Neural progenitor cell (in vitro differentiated cells): ENCODE results near the gene SLC37A1. TPM values are rescaled to one million over a fixed set of nuclear protein-coding genes. Genes with fewer than 3 reads are reported as not detected.

ENCODE experiments used
- DNase-seq: peaks from one replicate; pipeline ENCODE4 v3.0.0-alpha.2; 2016; ENCODE audit warnings: low spot score
- H2AFZ ChIP-seq: fragments of 200-600 bp; sonication (generic); replicated peaks from 2 replicates; pipeline ENCODE4 v1.6.1; 2016; ENCODE audit warnings: antibody characterized with exemption
- H3F3A ChIP-seq: fragments of 200-600 bp; sonication (generic); 2 replicates; pipeline ENCODE4 v1.6.1; 2016; ENCODE audit warnings: antibody characterized with exemption, low read depth
- H3K27ac ChIP-seq: fragments of 200-600 bp; sonication (generic); 2 replicates; pipeline ENCODE4 v1.5.1; 2016; ENCODE audit warnings: mild to moderate bottlenecking
- H3K27me3 ChIP-seq: fragments of 200-600 bp; sonication (generic); 2 replicates; pipeline ENCODE4 v1.6.1; 2016; ENCODE audit warnings: mild to moderate bottlenecking, moderate library complexity
- H3K36me3 ChIP-seq: fragments of 200-600 bp; sonication (generic); 2 replicates; pipeline ENCODE4 v1.5.1; 2016
- H3K4me1 ChIP-seq: fragments of 200-600 bp; sonication (generic); 2 replicates; pipeline ENCODE4 v1.6.1; 2016; ENCODE audit warnings: mixed run types
- H3K4me2 ChIP-seq: fragments of 200-600 bp; sonication (generic); 2 replicates; pipeline ENCODE4 v1.6.1; 2016
- H3K4me3 ChIP-seq: fragments of 200-600 bp; sonication (generic); 2 replicates; pipeline ENCODE4 v1.5.1; 2016
- H3K79me2 ChIP-seq: fragments of 200-600 bp; sonication (generic); 2 replicates; pipeline ENCODE4 v1.6.1; 2016; ENCODE audit warnings: low read depth
- H3K9ac ChIP-seq: fragments of 200-600 bp; sonication (generic); 2 replicates; pipeline ENCODE4 v1.6.1; 2016
- H3K9me3 ChIP-seq: fragments of 200-600 bp; sonication (generic); 2 replicates; pipeline ENCODE4 v1.5.1; 2016; ENCODE audit warnings: low read depth
- H4K20me1 ChIP-seq: fragments of 200-600 bp; sonication (generic); 2 replicates; pipeline ENCODE4 v1.6.1; 2016; ENCODE audit warnings: low read depth
- H3K27ac Mint-ChIP-seq: 3 replicates; pipeline ENCODE4 v1.8.0; 2021; ENCODE audit warnings: mixed read lengths
- H3K27me3 Mint-ChIP-seq: 2 replicates; pipeline ENCODE4 v1.8.0; 2022; ENCODE audit warnings: low read depth, mild to moderate bottlenecking, inconsistent platforms, moderate library complexity, mixed read lengths; ENCODE audit not compliant: insufficient read depth
- H3K36me3 Mint-ChIP-seq: 3 replicates; pipeline ENCODE4 v1.8.0; 2021; ENCODE audit warnings: mixed read lengths
- H3K4me1 Mint-ChIP-seq: 3 replicates; pipeline ENCODE4 v1.8.0; 2021; ENCODE audit warnings: mixed read lengths
- H3K4me3 Mint-ChIP-seq: 3 replicates; pipeline ENCODE4 v1.8.0; 2021; ENCODE audit warnings: mild to moderate bottlenecking, moderate library complexity, mixed read lengths
- H3K9me3 Mint-ChIP-seq: 3 replicates; pipeline ENCODE4 v1.8.0; 2020; ENCODE audit warnings: mixed read lengths
- EZH2 ChIP-seq: fragments of 200-600 bp; sonication (generic); IDR thresholded peaks from 2 replicates; pipeline ENCODE4 v1.6.1; 2017; ENCODE audit warnings: antibody characterized with exemption, mild to moderate bottlenecking, moderate library complexity
- EZH2phosphoT487 ChIP-seq: fragments of 200-600 bp; sonication (generic); IDR thresholded peaks from 2 replicates; pipeline ENCODE4 v1.6.1; 2017; ENCODE audit warnings: antibody characterized with exemption
- total RNA-seq: library from RNA; depleted of rRNA; stranded (reverse); fragments of >200 nt; gene quantifications from 2 replicates; pipeline ENCODE4 v1.2.3, GENCODE V29; 2015; ENCODE audit warnings: low replicate concordance
- TF ChIP-seq, protein P1 (sequence below): fragments of 200-600 bp; sonication (generic); IDR thresholded peaks from 2 replicates; pipeline ENCODE4 v1.5.1; 2017; ENCODE audit warnings: antibody characterized with exemption, mild to moderate bottlenecking

Gene SLC37A1
- total RNA-seq, 1 donor from 2014 or later, result 1.2 TPM

DNA sequence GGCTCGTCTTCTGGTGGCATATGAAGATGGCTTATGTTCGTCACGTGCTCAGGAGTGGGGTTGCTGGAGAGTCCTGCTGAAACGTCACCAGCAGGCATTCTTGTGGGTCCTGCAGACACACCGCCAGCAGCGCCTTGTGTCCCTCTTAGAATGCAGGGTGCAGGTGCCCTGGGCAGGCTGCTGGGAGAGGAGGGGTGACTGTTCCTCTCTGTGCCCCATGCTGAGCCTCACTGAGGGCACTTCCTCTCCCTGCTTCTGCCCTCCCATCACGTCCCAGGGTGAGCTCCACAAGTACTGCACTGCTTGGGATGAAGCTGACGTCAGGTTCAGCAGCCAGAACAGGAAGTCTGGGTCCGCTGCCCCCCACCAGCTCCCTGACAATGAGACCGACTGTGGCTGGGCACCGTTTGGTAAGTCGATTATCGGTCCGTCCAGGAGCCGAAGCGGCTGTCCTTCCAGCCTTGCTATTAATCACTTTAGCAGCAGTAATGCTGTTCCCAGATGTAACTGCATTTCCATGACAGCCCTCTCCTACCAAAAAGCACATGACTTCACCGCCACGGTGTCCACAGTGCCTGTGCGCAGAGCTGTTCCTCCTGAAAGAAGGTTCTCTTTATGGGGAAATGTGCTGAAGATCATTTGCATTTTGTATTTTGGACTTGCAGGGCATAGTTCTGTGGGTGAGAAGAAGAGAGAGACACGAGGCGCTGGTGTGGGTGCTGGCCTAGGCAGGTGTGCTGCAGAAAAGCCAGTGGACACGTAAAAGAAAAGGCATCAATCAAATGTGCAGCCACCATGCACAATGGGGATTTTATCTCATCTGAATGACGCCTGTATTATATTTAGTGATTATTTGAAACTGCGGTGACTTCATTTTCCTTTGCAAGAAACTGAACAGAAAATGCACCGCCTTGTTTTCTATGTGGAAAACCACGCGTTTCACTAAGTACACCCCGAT is 21.0 kb downstream of the SLC37A1 start:
- no peaks in the 10 kb centered on the region for H3K79me2 ChIP-seq
- DNase-seq, result no peak
- Mint-ChIP-seq H3K4me1 (peaks cover 44% of the 10 kb centered on the region), H3K36me3 (no peaks in the 10 kb centered on the region), H3K9me3 (no peaks in the 10 kb centered on the region), H3K27ac (no peak overlapping the region), H3K27me3 (peaks cover 13% of the 10 kb centered on the region), H3K4me3 (no peak overlapping the region)
- no peak overlapping the region for H3K27ac ChIP-seq
- H3K4me2 ChIP-seq, result no peak overlapping the region
- no peaks in the 10 kb centered on the region for H4K20me1 ChIP-seq
- H3F3A ChIP-seq, result no peaks in the 10 kb centered on the region
- H2AFZ ChIP-seq, result no peak overlapping the region
- TF ChIP-seq, protein P1, sequence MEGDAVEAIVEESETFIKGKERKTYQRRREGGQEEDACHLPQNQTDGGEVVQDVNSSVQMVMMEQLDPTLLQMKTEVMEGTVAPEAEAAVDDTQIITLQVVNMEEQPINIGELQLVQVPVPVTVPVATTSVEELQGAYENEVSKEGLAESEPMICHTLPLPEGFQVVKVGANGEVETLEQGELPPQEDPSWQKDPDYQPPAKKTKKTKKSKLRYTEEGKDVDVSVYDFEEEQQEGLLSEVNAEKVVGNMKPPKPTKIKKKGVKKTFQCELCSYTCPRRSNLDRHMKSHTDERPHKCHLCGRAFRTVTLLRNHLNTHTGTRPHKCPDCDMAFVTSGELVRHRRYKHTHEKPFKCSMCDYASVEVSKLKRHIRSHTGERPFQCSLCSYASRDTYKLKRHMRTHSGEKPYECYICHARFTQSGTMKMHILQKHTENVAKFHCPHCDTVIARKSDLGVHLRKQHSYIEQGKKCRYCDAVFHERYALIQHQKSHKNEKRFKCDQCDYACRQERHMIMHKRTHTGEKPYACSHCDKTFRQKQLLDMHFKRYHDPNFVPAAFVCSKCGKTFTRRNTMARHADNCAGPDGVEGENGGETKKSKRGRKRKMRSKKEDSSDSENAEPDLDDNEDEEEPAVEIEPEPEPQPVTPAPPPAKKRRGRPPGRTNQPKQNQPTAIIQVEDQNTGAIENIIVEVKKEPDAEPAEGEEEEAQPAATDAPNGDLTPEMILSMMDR, result no peak
- TF ChIP-seq EZH2, result no peak
- TF ChIP-seq EZH2phosphoT487, result no peak
- no peaks in the 10 kb centered on the region for H3K27me3 ChIP-seq
- H3K4me3 ChIP-seq, result no peak overlapping the region
- H3K36me3 ChIP-seq, result no peaks in the 10 kb centered on the region
- no peak overlapping the region for H3K9ac ChIP-seq
- peaks cover 8% of the 10 kb centered on the region for H3K4me1 ChIP-seq
- H3K9me3 ChIP-seq, result no peaks in the 10 kb centered on the region

GRCh38 chr21:42535602-42536171 is 22.0 kb downstream of the SLC37A1 start:
- no peak for DNase-seq
- Histone ChIP-seq H3K36me3 (no peaks in the 10 kb centered on the region), H2AFZ (no peak overlapping the region), H3K79me2 (no peaks in the 10 kb centered on the region), H3K27ac (no peak overlapping the region), H3F3A (no peaks in the 10 kb centered on the region), H3K4me1 (peaks cover 6% of the 10 kb centered on the region), H4K20me1 (no peaks in the 10 kb centered on the region), H3K4me3 (no peak overlapping the region), H3K9ac (no peak overlapping the region), H3K4me2 (no peak overlapping the region), H3K9me3 (no peaks in the 10 kb centered on the region), H3K27me3 (no peaks in the 10 kb centered on the region)
- peaks cover 13% of the 10 kb centered on the region for H3K27me3 Mint-ChIP-seq
- no peak for TF ChIP-seq EZH2phosphoT487
- no peak for TF ChIP-seq EZH2
- TF ChIP-seq, protein P1, result no peak
- H3K4me3 Mint-ChIP-seq, result no peak overlapping the region
- H3K36me3 Mint-ChIP-seq, result no peaks in the 10 kb centered on the region
- H3K9me3 Mint-ChIP-seq, result no peaks in the 10 kb centered on the region
- H3K27ac Mint-ChIP-seq, result no peak overlapping the region
- peaks cover 35% of the 10 kb centered on the region for H3K4me1 Mint-ChIP-seq

DNA sequence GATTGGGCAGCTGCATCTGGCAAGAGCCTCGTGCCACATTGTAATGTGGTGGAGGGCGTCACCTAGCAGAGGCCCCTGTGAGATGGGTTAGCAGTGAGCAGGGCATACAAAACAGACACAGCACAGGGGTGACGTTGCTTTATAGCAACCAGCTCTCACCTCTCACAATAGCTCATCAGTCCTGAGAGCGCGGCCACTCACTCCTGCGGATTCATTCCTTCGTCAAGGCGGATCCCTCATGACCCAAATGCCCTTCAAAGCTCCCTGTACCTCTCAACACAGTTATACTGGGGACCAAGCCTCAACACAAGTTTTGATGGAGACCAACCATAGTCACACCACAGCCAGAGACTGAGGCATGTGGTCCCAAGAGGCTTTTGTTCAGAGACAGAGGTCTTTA is 22.9 kb downstream of the SLC37A1 start:
- Mint-ChIP-seq H3K4me1 (peaks cover 28% of the 10 kb centered on the region), H3K36me3 (no peaks in the 10 kb centered on the region), H3K27me3 (peaks cover 11% of the 10 kb centered on the region), H3K27ac (no peak overlapping the region), H3K4me3 (no peak overlapping the region), H3K9me3 (no peaks in the 10 kb centered on the region)
- no peak overlapping the region for H3K9ac ChIP-seq
- H2AFZ ChIP-seq, result no peak overlapping the region
- no peak overlapping the region for H3K4me2 ChIP-seq
- H3K79me2 ChIP-seq, result no peaks in the 10 kb centered on the region
- no peaks in the 10 kb centered on the region for H3K36me3 ChIP-seq
- no peaks in the 10 kb centered on the region for H3K27me3 ChIP-seq
- no peak overlapping the region for H3K27ac ChIP-seq
- no peak for DNase-seq
- H3K9me3 ChIP-seq, result no peaks in the 10 kb centered on the region
- H4K20me1 ChIP-seq, result no peaks in the 10 kb centered on the region
- TF ChIP-seq EZH2phosphoT487 (no peak), EZH2 (no peak)
- TF ChIP-seq, protein P1, result no peak
- no peaks in the 10 kb centered on the region for H3F3A ChIP-seq
- H3K4me1 ChIP-seq, result no peaks in the 10 kb centered on the region
- no peak overlapping the region for H3K4me3 ChIP-seq
